ENCODE data around the gene PLA1A. TPM values are rescaled to one million over a fixed set of nuclear protein-coding genes. Genes with fewer than 3 reads are reported as not detected.

The PLA1A gene
- total and polyA plus RNA-seq, 2 donors (not counting 1 experiment from before 2014, with no cell fraction given): 0.27 to 0.28 TPM

DNA sequence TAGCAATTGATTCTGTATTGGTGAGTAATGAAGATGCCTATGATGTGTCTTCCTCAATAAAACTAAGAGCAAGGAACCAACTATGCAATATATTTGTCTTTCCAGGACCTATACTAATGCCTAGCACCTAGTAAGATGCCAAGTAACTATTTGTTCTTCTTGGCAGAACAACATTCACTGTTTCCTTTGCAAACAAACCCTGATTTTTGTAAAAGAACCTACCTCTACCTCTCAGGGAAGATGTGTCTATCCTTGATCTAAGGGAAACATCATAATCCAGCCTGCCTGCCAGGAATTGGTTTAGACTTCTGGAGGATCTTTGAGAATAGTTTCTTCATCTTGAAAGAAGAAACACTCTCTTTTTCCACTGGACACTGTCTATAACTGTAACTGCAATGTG, 22.2 kb upstream of the PLA1A start:
- no peak overlapping the region for H3K4me3 Mint-ChIP-seq
- DNase-seq (no peak), ATAC-seq (ENCODE audit: low read depth) (no peak)
- H3K27ac Mint-ChIP-seq: no peak overlapping the region
- Histone ChIP-seq H2AFZ (ENCODE audit: insufficient read depth, low read depth, low read length, poor library complexity, severe bottlenecking) (no peak overlapping the region), H3K36me3 (replicated peaks in 1 of 2; ENCODE audit: control extremely low read depth in 1 of 2, control insufficient read depth in 1 of 2, extremely low read depth in 1 of 2, insufficient read depth in 2 of 2, low read length in 1 of 2) (no peaks in the 10 kb centered on the region), H3K4me1 (ENCODE audit: control insufficient read depth in 2 of 2, insufficient read depth in 2 of 2, low read length in 2 of 2) (peaks cover 4 to 11% of the 10 kb centered on the region in 2 donors), H3K27ac (ENCODE audit: low read length in 2 of 2) (no peak overlapping the region), H3K4me3 (ENCODE audit: control extremely low read depth in 1 of 5, extremely low read depth in 1 of 5, insufficient read depth in 1 of 5, low read depth in 2 of 5, low read length in 4 of 5) (no peak overlapping the region), H3K4me2 (replicated peaks; ENCODE audit: low read depth, low read length, poor library complexity, severe bottlenecking) (no peak overlapping the region), H4K20me1 (ENCODE audit: control insufficient read depth, insufficient read depth, low read length, poor library complexity, severe bottlenecking) (no peaks in the 10 kb centered on the region), H3K9me3 (ENCODE audit: control extremely low read depth in 1 of 3, control insufficient read depth in 2 of 3, insufficient read depth in 1 of 3, low read length in 2 of 3) (no peaks in the 10 kb centered on the region), H3K9ac (ENCODE audit: low read length) (no peak overlapping the region), H3K79me2 (ENCODE audit: control insufficient read depth, insufficient read depth, low read length) (no peaks in the 10 kb centered on the region), H3K27me3 (replicated peaks in 1 of 4; ENCODE audit: control extremely low read depth in 1 of 4, control insufficient read depth in 3 of 4, insufficient read depth in 4 of 4, low read length in 3 of 4) (no peaks in the 10 kb centered on the region)
- H3K27me3 Mint-ChIP-seq: no peaks in the 10 kb centered on the region
- ChIA-PET POLR2A (no interaction called here), CTCF (no interaction called here)
- H3K4me1 Mint-ChIP-seq: peaks cover 13% of the 10 kb centered on the region
- intact Hi-C loops (cut with micrococcal nuclease): no loop called here
- no peaks in the 10 kb centered on the region for H3K9me3 Mint-ChIP-seq (ENCODE audit: insufficient read depth)
- TF ChIP-seq, protein P1, sequence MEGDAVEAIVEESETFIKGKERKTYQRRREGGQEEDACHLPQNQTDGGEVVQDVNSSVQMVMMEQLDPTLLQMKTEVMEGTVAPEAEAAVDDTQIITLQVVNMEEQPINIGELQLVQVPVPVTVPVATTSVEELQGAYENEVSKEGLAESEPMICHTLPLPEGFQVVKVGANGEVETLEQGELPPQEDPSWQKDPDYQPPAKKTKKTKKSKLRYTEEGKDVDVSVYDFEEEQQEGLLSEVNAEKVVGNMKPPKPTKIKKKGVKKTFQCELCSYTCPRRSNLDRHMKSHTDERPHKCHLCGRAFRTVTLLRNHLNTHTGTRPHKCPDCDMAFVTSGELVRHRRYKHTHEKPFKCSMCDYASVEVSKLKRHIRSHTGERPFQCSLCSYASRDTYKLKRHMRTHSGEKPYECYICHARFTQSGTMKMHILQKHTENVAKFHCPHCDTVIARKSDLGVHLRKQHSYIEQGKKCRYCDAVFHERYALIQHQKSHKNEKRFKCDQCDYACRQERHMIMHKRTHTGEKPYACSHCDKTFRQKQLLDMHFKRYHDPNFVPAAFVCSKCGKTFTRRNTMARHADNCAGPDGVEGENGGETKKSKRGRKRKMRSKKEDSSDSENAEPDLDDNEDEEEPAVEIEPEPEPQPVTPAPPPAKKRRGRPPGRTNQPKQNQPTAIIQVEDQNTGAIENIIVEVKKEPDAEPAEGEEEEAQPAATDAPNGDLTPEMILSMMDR (IDR thresholded peaks at IDR 0.05): no peak
- no peak for TF ChIP-seq EZH2 (IDR thresholded peaks at IDR 0.05; ENCODE audit: borderline replicate concordance, insufficient read depth, low read depth, low read length, poor library complexity, severe bottlenecking)

DNA sequence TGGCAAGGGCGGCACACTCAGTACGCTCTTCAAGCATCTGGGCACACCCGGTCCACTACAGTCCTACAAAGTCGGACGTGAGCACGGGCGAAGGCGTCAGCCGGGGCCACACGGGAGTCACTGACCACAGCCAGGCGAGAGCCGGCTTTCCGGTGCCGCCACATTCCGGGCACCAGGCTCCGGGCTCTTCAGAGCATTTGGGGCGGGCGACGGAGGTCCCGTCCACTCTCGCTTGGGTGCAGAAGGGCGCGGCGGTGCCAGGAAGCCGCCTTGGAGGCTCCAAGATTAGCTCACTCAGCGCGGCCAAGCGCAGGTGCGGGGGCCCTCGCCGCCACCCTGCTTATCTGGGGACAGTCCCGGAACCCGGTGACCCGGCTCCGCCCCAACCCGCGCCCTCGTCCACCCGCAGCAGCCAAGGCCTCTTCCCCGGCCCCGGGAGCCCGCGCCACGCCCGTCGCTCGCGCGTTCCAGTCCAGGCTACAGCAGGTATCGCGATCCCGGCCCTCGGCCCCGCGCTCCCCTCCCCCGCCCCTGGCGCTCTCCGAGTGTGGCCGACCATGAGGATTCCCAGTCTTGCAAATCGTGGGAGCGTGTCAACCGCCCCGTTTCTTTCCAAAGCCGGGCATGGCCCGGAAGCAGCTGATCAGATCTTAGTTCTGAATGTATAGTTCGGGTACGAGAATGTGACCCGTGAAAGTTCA, 18.2 kb upstream of the PLA1A start, which contains the start of gene ADPRH:
Gene ADPRH, plus strand, starts transcription at position 127 of the 701 bp plus-strand sequence. CDS start 2,678 bp downstream, outside the sequence.
- peak; percentile 76 for ATAC-seq (ENCODE audit: low read depth)
- intact Hi-C loops (cut with micrococcal nuclease): loop anchor here (1.0 to 5.0 kb wide), 4 partner anchors 17 to 117 kb away; partner anchors contain the start of genes COX17, TIMMDC1 and TMEM39A
- peak within 1 kb of the TSS; percentile 92 for H3K4me2 ChIP-seq (replicated peaks; ENCODE audit: low read depth, low read length, poor library complexity, severe bottlenecking)
- H3K27ac Mint-ChIP-seq: peak within 1 kb of the TSS; percentile 100
- POLR2A ChIA-PET: interaction anchor here (0.9 to 1.5 kb wide), 5 partner anchors 9 to 98 kb away, joined by 3 to 5 read pairs (median 4); partner anchors contain the start of genes CD80 and COX17
- no peaks in the 10 kb centered on the region for H3K27me3 Mint-ChIP-seq
- no peaks in the 10 kb centered on the region for H3K27me3 ChIP-seq (replicated peaks in 1 of 4; ENCODE audit: control extremely low read depth in 1 of 4, control insufficient read depth in 3 of 4, insufficient read depth in 4 of 4, low read length in 3 of 4)
- no peaks in the 10 kb centered on the region for H3K9me3 Mint-ChIP-seq (ENCODE audit: insufficient read depth)
- H4K20me1 ChIP-seq (ENCODE audit: control insufficient read depth, insufficient read depth, low read length, poor library complexity, severe bottlenecking): no peaks in the 10 kb centered on the region
- WGBS (ENCODE audit: insufficient coverage): under 1% methylated on average over 62 of the region's 68 CpGs
- DNase-seq: peak; percentile 81
- CTCF ChIA-PET: interaction anchor here (1.4 to 1.6 kb wide), 3 partner anchors 19 to 24 kb away, joined by 3 to 7 read pairs (median 4); no protein-coding TSS in a partner anchor
- H3K4me1 ChIP-seq (ENCODE audit: control insufficient read depth in 2 of 2, insufficient read depth in 2 of 2, low read length in 2 of 2): peaks cover 12 to 19% of the 10 kb centered on the region in 2 donors
- no peaks in the 10 kb centered on the region for H3K79me2 ChIP-seq (ENCODE audit: control insufficient read depth, insufficient read depth, low read length)
- no peak for TF ChIP-seq EZH2 (IDR thresholded peaks at IDR 0.05; ENCODE audit: borderline replicate concordance, insufficient read depth, low read depth, low read length, poor library complexity, severe bottlenecking)
- TF ChIP-seq, protein P1 (IDR thresholded peaks at IDR 0.05): no peak
- H3K9ac ChIP-seq (ENCODE audit: low read length): peak within 1 kb of the TSS; percentile 97
- peaks cover 30% of the 10 kb centered on the region for H3K4me1 Mint-ChIP-seq
- H3K4me3 Mint-ChIP-seq: peak within 1 kb of the TSS; percentile 99
- peak within 1 kb of the TSS; percentile 94 to 98 for H3K27ac ChIP-seq (ENCODE audit: low read length in 2 of 2)
- H3K36me3 ChIP-seq (replicated peaks in 1 of 2; ENCODE audit: control extremely low read depth in 1 of 2, control insufficient read depth in 1 of 2, extremely low read depth in 1 of 2, insufficient read depth in 2 of 2, low read length in 1 of 2): no peaks in the 10 kb centered on the region
- H3K9me3 ChIP-seq (ENCODE audit: control extremely low read depth in 1 of 3, control insufficient read depth in 2 of 3, insufficient read depth in 1 of 3, low read length in 2 of 3): no peaks in the 10 kb centered on the region
- peak within 1 kb of the TSS; percentile 95 for H2AFZ ChIP-seq (ENCODE audit: insufficient read depth, low read depth, low read length, poor library complexity, severe bottlenecking)
- H3K4me3 ChIP-seq (ENCODE audit: control extremely low read depth in 1 of 5, extremely low read depth in 1 of 5, insufficient read depth in 1 of 5, low read depth in 2 of 5, low read length in 4 of 5): peak within 1 kb of the TSS; percentile 64 to 94 (median 78)
